ENCODE data around the gene DCP1A. TPM values are rescaled to one million over a fixed set of nuclear protein-coding genes. Genes with fewer than 3 reads are reported as not detected.
"Not testable (repeated sequence)": the region's sequence is repeated elsewhere in the genome, so short reads cannot be mapped to it uniquely, and the experiment has no call there.

Gene DCP1A
- total RNA-seq (2014; rRNA removed; shearing (Covaris generic)) = 13.8 and 14.4 TPM in 2 replicates

GRCh38 chr3:53347261-53348064, at the start of gene DCP1A:
DCP1A (minus strand) TSS chr3:53347543; CDS start chr3:53347517, 26 bp downstream.
- peak; percentile 89 for DNase-seq (ENCODE audit: low spot score)

GRCh38 chr3:53384465-53385423, 37.4 kb upstream of the DCP1A start:
- no peak for DNase-seq (ENCODE audit: low spot score)

GRCh38 chr3:53382106-53382505, 34.8 kb upstream of the DCP1A start:
- no peak for DNase-seq (ENCODE audit: low spot score)

GRCh38 chr3:53380306-53380705, 33.0 kb upstream of the DCP1A start:
- DNase-seq (ENCODE audit: low spot score) = no peak

- no peak for DNase-seq (ENCODE audit: low spot score)
Observed at GRCh38 chr3:53379898-53380297, 32.6 kb upstream of the DCP1A start.

GRCh38 chr3:53377794-53378193, 30.5 kb upstream of the DCP1A start:
- no peak for DNase-seq (ENCODE audit: low spot score)

- DNase-seq (ENCODE audit: low spot score) = no peak
Observed at GRCh38 chr3:53376679-53377078, 29.3 kb upstream of the DCP1A start.

GRCh38 chr3:53375019-53375418, 27.7 kb upstream of the DCP1A start:
- peak; percentile 55 for DNase-seq (ENCODE audit: low spot score)

- DNase-seq (ENCODE audit: low spot score) = not testable (repeated sequence)
Observed at GRCh38 chr3:53370719-53371118, 23.4 kb upstream of the DCP1A start.

- DNase-seq (ENCODE audit: low spot score) = no peak
Observed at GRCh38 chr3:53361852-53362251, 14.5 kb upstream of the DCP1A start.

GRCh38 chr3:53357458-53357857, 10.1 kb upstream of the DCP1A start:
- DNase-seq (ENCODE audit: low spot score) = no peak

GRCh38 chr3:53354945-53355498, 7.7 kb upstream of the DCP1A start:
- peak; percentile 66 for DNase-seq (ENCODE audit: low spot score)

- no peak for DNase-seq (ENCODE audit: low spot score)
Observed at GRCh38 chr3:53353202-53353601, 5.9 kb upstream of the DCP1A start.

- peak; percentile 51 for DNase-seq (ENCODE audit: low spot score)
Observed at GRCh38 chr3:53350652-53351051, 3.3 kb upstream of the DCP1A start.

- not testable (repeated sequence) for DNase-seq (ENCODE audit: low spot score)
Observed at GRCh38 chr3:53348118-53348517, 775 bp upstream of the DCP1A start.

- peak; percentile 12 for DNase-seq (ENCODE audit: low spot score)
Observed at GRCh38 chr3:53346922-53347260, 452 bp downstream of the DCP1A start.

GRCh38 chr3:53346514-53346913, 829 bp downstream of the DCP1A start:
- DNase-seq (ENCODE audit: low spot score) = no peak

- peak; percentile 14 for DNase-seq (ENCODE audit: low spot score)
Observed at GRCh38 chr3:53342353-53342752, 5.0 kb downstream of the DCP1A start.

- DNase-seq (ENCODE audit: low spot score) = no peak
Observed at GRCh38 chr3:53337167-53337940, 10.0 kb downstream of the DCP1A start.

- DNase-seq (ENCODE audit: low spot score) = no peak
Observed at GRCh38 chr3:53334742-53335141, 12.6 kb downstream of the DCP1A start.

- no peak for DNase-seq (ENCODE audit: low spot score)
Observed at GRCh38 chr3:53331871-53332270, 15.5 kb downstream of the DCP1A start.

GRCh38 chr3:53329897-53330296, 17.4 kb downstream of the DCP1A start:
- DNase-seq (ENCODE audit: low spot score) = no peak

Measured in A172 (cell line).